CD4-positive, alpha-beta T cell treated with Interleukin-6 for 4 hours (primary cell): Measurements from ENCODE around the gene GLO1.
"Not testable (repeated sequence)": the region's sequence is repeated elsewhere in the genome, so short reads cannot be mapped to it uniquely, and the experiment has no call there.

Experiments
- DNase-seq: peaks from one replicate; pipeline ENCODE4 v3.0.0-alpha.2; 2020; ENCODE audit warnings: mixed read lengths

The GLO1 gene

GRCh38 chr6:38703949-38704590, 1.1 kb upstream of the GLO1 start:
- no peak for DNase-seq

- no peak for DNase-seq
Measured at GRCh38 chr6:38701551-38701950, 1.4 kb downstream of the GLO1 start.

GRCh38 chr6:38699702-38700101, 3.2 kb downstream of the GLO1 start:
- DNase-seq = not testable (repeated sequence)

- no peak for DNase-seq
Measured at GRCh38 chr6:38697846-38698245, 5.1 kb downstream of the GLO1 start.

- DNase-seq = no peak
Measured at GRCh38 chr6:38696345-38696744, 6.6 kb downstream of the GLO1 start.

GRCh38 chr6:38695933-38696332, 7.0 kb downstream of the GLO1 start:
- DNase-seq = no peak

- DNase-seq = no peak
Measured at GRCh38 chr6:38695227-38695900, 7.6 kb downstream of the GLO1 start.

GRCh38 chr6:38688579-38689087, 14.3 kb downstream of the GLO1 start:
- DNase-seq = no peak

- DNase-seq = no peak
Measured at GRCh38 chr6:38687549-38687948, 15.4 kb downstream of the GLO1 start.

- DNase-seq = no peak
Measured at GRCh38 chr6:38687043-38687353, 15.9 kb downstream of the GLO1 start.

GRCh38 chr6:38686270-38687042, 16.5 kb downstream of the GLO1 start:
- no peak for DNase-seq

GRCh38 chr6:38684904-38685303, 18.0 kb downstream of the GLO1 start:
- DNase-seq = no peak

GRCh38 chr6:38684237-38684636, 18.7 kb downstream of the GLO1 start:
- DNase-seq = no peak

GRCh38 chr6:38681850-38682249, 21.1 kb downstream of the GLO1 start:
- DNase-seq = no peak

GRCh38 chr6:38679668-38680067, 23.3 kb downstream of the GLO1 start:
- no peak for DNase-seq

GRCh38 chr6:38678178-38678760, 24.7 kb downstream of the GLO1 start:
- DNase-seq = no peak

- no peak for DNase-seq
Measured at GRCh38 chr6:38676974-38677544, 25.9 kb downstream of the GLO1 start.

- no peak for DNase-seq
Measured at GRCh38 chr6:38676236-38676973, 26.5 kb downstream of the GLO1 start.

GRCh38 chr6:38673397-38674165, 29.4 kb downstream of the GLO1 start:
- peak; percentile 11 for DNase-seq

GRCh38 chr6:38671885-38672467, 31.0 kb downstream of the GLO1 start:
- peak; percentile 37 for DNase-seq
